Measurements from ENCODE around the gene SNRK.

- TF ChIP-seq MAX (CRISPR knock-in tag; IDR thresholded peaks at IDR 0.05) (no peak), RELA (CRISPR knock-in tag; IDR thresholded peaks at IDR 0.05; ENCODE audit: borderline replicate concordance) (no peak), SMAD3 (CRISPR knock-in tag; IDR thresholded peaks at IDR 0.05; ENCODE audit: borderline replicate concordance) (no peak), CREB1 (CRISPR knock-in tag; IDR thresholded peaks at IDR 0.05) (no peak), USF1 (CRISPR knock-in tag; IDR thresholded peaks at IDR 0.05) (no peak), ZNF263 (CRISPR knock-in tag; IDR thresholded peaks at IDR 0.05; ENCODE audit: low read depth) (no peak), JUN (CRISPR knock-in tag; IDR thresholded peaks at IDR 0.05) (no peak), ELF4 (CRISPR knock-in tag; IDR thresholded peaks at IDR 0.05; ENCODE audit: low read depth) (no peak)
- TF ChIP-seq, protein P1, sequence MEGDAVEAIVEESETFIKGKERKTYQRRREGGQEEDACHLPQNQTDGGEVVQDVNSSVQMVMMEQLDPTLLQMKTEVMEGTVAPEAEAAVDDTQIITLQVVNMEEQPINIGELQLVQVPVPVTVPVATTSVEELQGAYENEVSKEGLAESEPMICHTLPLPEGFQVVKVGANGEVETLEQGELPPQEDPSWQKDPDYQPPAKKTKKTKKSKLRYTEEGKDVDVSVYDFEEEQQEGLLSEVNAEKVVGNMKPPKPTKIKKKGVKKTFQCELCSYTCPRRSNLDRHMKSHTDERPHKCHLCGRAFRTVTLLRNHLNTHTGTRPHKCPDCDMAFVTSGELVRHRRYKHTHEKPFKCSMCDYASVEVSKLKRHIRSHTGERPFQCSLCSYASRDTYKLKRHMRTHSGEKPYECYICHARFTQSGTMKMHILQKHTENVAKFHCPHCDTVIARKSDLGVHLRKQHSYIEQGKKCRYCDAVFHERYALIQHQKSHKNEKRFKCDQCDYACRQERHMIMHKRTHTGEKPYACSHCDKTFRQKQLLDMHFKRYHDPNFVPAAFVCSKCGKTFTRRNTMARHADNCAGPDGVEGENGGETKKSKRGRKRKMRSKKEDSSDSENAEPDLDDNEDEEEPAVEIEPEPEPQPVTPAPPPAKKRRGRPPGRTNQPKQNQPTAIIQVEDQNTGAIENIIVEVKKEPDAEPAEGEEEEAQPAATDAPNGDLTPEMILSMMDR (IDR thresholded peaks at IDR 0.05), result no peak
- TF ChIP-seq, protein P2, sequence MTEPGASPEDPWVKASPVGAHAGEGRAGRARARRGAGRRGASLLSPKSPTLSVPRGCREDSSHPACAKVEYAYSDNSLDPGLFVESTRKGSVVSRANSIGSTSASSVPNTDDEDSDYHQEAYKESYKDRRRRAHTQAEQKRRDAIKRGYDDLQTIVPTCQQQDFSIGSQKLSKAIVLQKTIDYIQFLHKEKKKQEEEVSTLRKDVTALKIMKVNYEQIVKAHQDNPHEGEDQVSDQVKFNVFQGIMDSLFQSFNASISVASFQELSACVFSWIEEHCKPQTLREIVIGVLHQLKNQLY (CRISPR knock-in tag; IDR thresholded peaks at IDR 0.05), result no peak
- TF ChIP-seq, protein P3, sequence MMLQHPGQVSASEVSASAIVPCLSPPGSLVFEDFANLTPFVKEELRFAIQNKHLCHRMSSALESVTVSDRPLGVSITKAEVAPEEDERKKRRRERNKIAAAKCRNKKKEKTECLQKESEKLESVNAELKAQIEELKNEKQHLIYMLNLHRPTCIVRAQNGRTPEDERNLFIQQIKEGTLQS (CRISPR knock-in tag; conservative IDR thresholded peaks at IDR 0.05), result no peak
- TF ChIP-seq, protein P4, sequence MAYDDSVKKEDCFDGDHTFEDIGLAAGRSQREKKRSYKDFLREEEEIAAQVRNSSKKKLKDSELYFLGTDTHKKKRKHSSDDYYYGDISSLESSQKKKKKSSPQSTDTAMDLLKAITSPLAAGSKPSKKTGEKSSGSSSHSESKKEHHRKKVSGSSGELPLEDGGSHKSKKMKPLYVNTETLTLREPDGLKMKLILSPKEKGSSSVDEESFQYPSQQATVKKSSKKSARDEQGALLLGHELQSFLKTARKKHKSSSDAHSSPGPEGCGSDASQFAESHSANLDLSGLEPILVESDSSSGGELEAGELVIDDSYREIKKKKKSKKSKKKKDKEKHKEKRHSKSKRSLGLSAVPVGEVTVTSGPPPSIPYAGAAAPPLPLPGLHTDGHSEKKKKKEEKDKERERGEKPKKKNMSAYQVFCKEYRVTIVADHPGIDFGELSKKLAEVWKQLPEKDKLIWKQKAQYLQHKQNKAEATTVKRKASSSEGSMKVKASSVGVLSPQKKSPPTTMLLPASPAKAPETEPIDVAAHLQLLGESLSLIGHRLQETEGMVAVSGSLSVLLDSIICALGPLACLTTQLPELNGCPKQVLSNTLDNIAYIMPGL (CRISPR knock-in tag; IDR thresholded peaks at IDR 0.05), result no peak
Measured at GRCh38 chr3:43361077-43361476, 74.7 kb downstream of the SNRK start.

Data from WTC11 (cell line).